Fibroblast of lung (primary cell): Measurements from ENCODE around the gene ZNF516. TPM values are rescaled to one million over a fixed set of nuclear protein-coding genes. Genes with fewer than 3 reads are reported as not detected.

Experiments used
- DNase-seq, 2 donors: peaks; one replicate each; pipeline versions ENCODE4 v3.0.0 to v3.0.0-alpha.2; 2010; ENCODE audit warnings: low read depth in 2 of 2
- H2AFZ ChIP-seq: 2 replicates; pipeline ENCODE4 v1.5.1; 2012; ENCODE audit warnings: low read length, control low read depth, inconsistent platforms
- H3K27ac ChIP-seq: 2 replicates; pipeline ENCODE4 v1.5.1; 2011; ENCODE audit warnings: low read length, control low read depth; ENCODE audit not compliant: insufficient read depth
- H3K27me3 ChIP-seq: 2 replicates; pipeline ENCODE4 v1.5.1; 2011; ENCODE audit warnings: mild to moderate bottlenecking, low read length; ENCODE audit not compliant: control insufficient read depth, insufficient read depth
- H3K36me3 ChIP-seq: 2 replicates; pipeline ENCODE4 v1.5.1; 2011; ENCODE audit warnings: low read length; ENCODE audit not compliant: control insufficient read depth, insufficient read depth
- H3K4me1 ChIP-seq: 2 replicates; pipeline ENCODE4 v1.5.1; 2011; ENCODE audit warnings: low read length; ENCODE audit not compliant: control insufficient read depth, insufficient read depth; ENCODE audit errors: extremely low read depth
- H3K4me2 ChIP-seq: 2 replicates; pipeline ENCODE4 v1.5.1; 2011; ENCODE audit warnings: low read length, control low read depth; ENCODE audit not compliant: insufficient read depth; ENCODE audit errors: extremely low read depth
- H3K4me3 ChIP-seq, 4 experiments: fragments of 200-600 bp in 1 of 4; sonication (generic) in 1 of 4; replicated peaks in 1 of 4; 2 replicates each; pipeline ENCODE4 v1.5.1; 2011 to 2016; ENCODE audit warnings: low read length in 4 of 4, low read depth in 3 of 4, mild to moderate bottlenecking in 3 of 4, control low read depth in 2 of 4, inconsistent platforms in 1 of 4, mixed read lengths in 1 of 4; ENCODE audit not compliant: insufficient read depth in 1 of 4; ENCODE audit errors: control extremely low read depth in 1 of 4
- H3K79me2 ChIP-seq: 2 replicates; pipeline ENCODE4 v1.5.1; 2012; ENCODE audit warnings: mild to moderate bottlenecking, low read length, inconsistent platforms; ENCODE audit not compliant: control insufficient read depth, insufficient read depth
- H3K9ac ChIP-seq: 2 replicates; pipeline ENCODE4 v1.5.1; 2011; ENCODE audit warnings: mild to moderate bottlenecking, low read length, control low read depth; ENCODE audit not compliant: insufficient read depth
- H3K9me3 ChIP-seq: 2 replicates; pipeline ENCODE4 v1.5.1; 2012; ENCODE audit warnings: low read depth, low read length; ENCODE audit not compliant: control insufficient read depth, insufficient read depth
- H4K20me1 ChIP-seq: 2 replicates; pipeline ENCODE4 v1.5.1; 2011; ENCODE audit warnings: low read length; ENCODE audit not compliant: control insufficient read depth, insufficient read depth; ENCODE audit errors: extremely low read depth
- CTCF ChIP-seq, 2 donors: IDR thresholded peaks in 1 of 2; conservative IDR thresholded peaks in 1 of 2; 1 replicate in 1 of 2; 2 replicates in 1 of 2; pipeline ENCODE4 v1.5.1; 2011 to 2012; ENCODE audit warnings: low read length in 2 of 2, control low read depth in 1 of 2, inconsistent platforms in 1 of 2, low read depth in 1 of 2, mild to moderate bottlenecking in 1 of 2
- EZH2 ChIP-seq: IDR thresholded peaks from 2 replicates; pipeline ENCODE4 v1.5.1; 2012; ENCODE audit warnings: low read length, control low read depth, mild to moderate bottlenecking; ENCODE audit errors: missing control alignments
- polyA plus RNA-seq, 2 donors: library from polyadenylated mRNA; depleted of rRNA in 1 of 2; stranded (reverse) in 1 of 2; unstranded in 1 of 2; fragments of >200 nt; gene quantifications; 2 replicates each; pipeline ENCODE4 v1.2.1, GENCODE V29; 2011 to 2012; ENCODE audit warnings: missing spikeins in 1 of 2
- total RNA-seq: library from RNA; depleted of rRNA; stranded (reverse); fragments of >200 nt; gene quantifications from 2 replicates; pipeline ENCODE4 v1.2.1, GENCODE V29; 2014

Gene ZNF516
- total and polyA plus RNA-seq, 2 donors (not counting 1 experiment from before 2014, with no cell fraction given), result 7.9 to 32.7 TPM

- Histone ChIP-seq H3K9me3 (no peaks in the 10 kb centered on the region), H4K20me1 (peaks cover 2% of the 10 kb centered on the region), H3K27me3 (no peaks in the 10 kb centered on the region)
These were observed 105.3 kb downstream of the ZNF516 start for GRCh38 chr18:76389716-76390115.

GRCh38 chr18:76388891-76389423, 106.1 kb downstream of the ZNF516 start:
- Histone ChIP-seq H3K9me3 (no peaks in the 10 kb centered on the region), H3K9ac (no peak overlapping the region), H3K36me3 (no peaks in the 10 kb centered on the region), H4K20me1 (peaks cover 2% of the 10 kb centered on the region), H3K4me2 (no peak overlapping the region), H3K27ac (no peak overlapping the region), H3K4me3 (no peak overlapping the region), H3K79me2 (peaks cover 41% of the 10 kb centered on the region), H3K27me3 (no peaks in the 10 kb centered on the region), H2AFZ (no peak overlapping the region), H3K4me1 (no peaks in the 10 kb centered on the region)
- TF ChIP-seq EZH2 (no peak), CTCF (conservative IDR thresholded peaks at IDR 0.05 in 1 of 2, IDR thresholded peaks at IDR 0.05 in 1 of 2; ENCODE audit: low read depth in 1 of 2, low read length in 2 of 2) (no peak)
- peak in 1 of 2 donors; percentile 53 for DNase-seq

More at GRCh38 chr18:76389716-76390115, 105.3 kb downstream of the ZNF516 start:
- TF ChIP-seq CTCF (conservative IDR thresholded peaks at IDR 0.05 in 1 of 2, IDR thresholded peaks at IDR 0.05 in 1 of 2; ENCODE audit: low read depth in 1 of 2, low read length in 2 of 2) (no peak), EZH2 (no peak)
- H3K4me3 ChIP-seq, result no peak overlapping the region
- peaks cover 40% of the 10 kb centered on the region for H3K79me2 ChIP-seq
- no peak overlapping the region for H3K4me2 ChIP-seq
- no peak overlapping the region for H3K27ac ChIP-seq
- H2AFZ ChIP-seq, result no peak overlapping the region
- no peaks in the 10 kb centered on the region for H3K36me3 ChIP-seq
- H3K4me1 ChIP-seq, result no peaks in the 10 kb centered on the region
- no peak for DNase-seq
- H3K9ac ChIP-seq, result no peak overlapping the region

- no peak overlapping the region for H3K9ac ChIP-seq
- no peaks in the 10 kb centered on the region for H3K36me3 ChIP-seq
- TF ChIP-seq EZH2 (no peak), CTCF (conservative IDR thresholded peaks at IDR 0.05 in 1 of 2, IDR thresholded peaks at IDR 0.05 in 1 of 2; ENCODE audit: low read depth in 1 of 2, low read length in 2 of 2) (no peak)
- peaks cover 41% of the 10 kb centered on the region for H3K79me2 ChIP-seq
- no peaks in the 10 kb centered on the region for H3K9me3 ChIP-seq
- H3K4me3 ChIP-seq, result no peak overlapping the region
- no peaks in the 10 kb centered on the region for H3K4me1 ChIP-seq
- H3K27ac ChIP-seq, result no peak overlapping the region
- H2AFZ ChIP-seq, result no peak overlapping the region
- H3K27me3 ChIP-seq, result no peaks in the 10 kb centered on the region
- no peak for DNase-seq
- H4K20me1 ChIP-seq, result peaks cover 2% of the 10 kb centered on the region
- H3K4me2 ChIP-seq, result no peak overlapping the region
These were observed 106.8 kb downstream of the ZNF516 start for GRCh38 chr18:76388261-76388660.
